ENCODE data around the gene GOLM1. TPM values are rescaled to one million over a fixed set of nuclear protein-coding genes. Genes with fewer than 3 reads are reported as not detected.

The GOLM1 gene
- total and polyA plus RNA-seq, 2 donors (not counting 1 experiment from before 2014, with no cell fraction given): 0.54 TPM; not detected in 1

GRCh38 chr9:86075132-86076109 is 23.9 kb downstream of the GOLM1 start:
- no peak overlapping the region for H2AFZ ChIP-seq (ENCODE audit: insufficient read depth, low read depth, low read length, poor library complexity, severe bottlenecking)
- CTCF ChIA-PET: no interaction called here
- no peaks in the 10 kb centered on the region for H3K79me2 ChIP-seq (ENCODE audit: control insufficient read depth, insufficient read depth, low read length)
- ATAC-seq (ENCODE audit: low read depth) (no peak), DNase-seq (no peak)
- H3K4me1 ChIP-seq (ENCODE audit: control insufficient read depth in 2 of 2, insufficient read depth in 2 of 2, low read length in 2 of 2): no peaks in the 10 kb centered on the region
- no peaks in the 10 kb centered on the region for H3K27me3 Mint-ChIP-seq
- POLR2A ChIA-PET: no interaction called here
- no peak for TF ChIP-seq CTCF (IDR thresholded peaks at IDR 0.05)
- no peak for TF ChIP-seq EZH2 (IDR thresholded peaks at IDR 0.05; ENCODE audit: borderline replicate concordance, insufficient read depth, low read depth, low read length, poor library complexity, severe bottlenecking)
- H3K27me3 ChIP-seq (replicated peaks in 1 of 4; ENCODE audit: control extremely low read depth in 1 of 4, control insufficient read depth in 3 of 4, insufficient read depth in 4 of 4, low read length in 3 of 4): no peaks in the 10 kb centered on the region
- no peaks in the 10 kb centered on the region for H3K9me3 ChIP-seq (ENCODE audit: control extremely low read depth in 1 of 3, control insufficient read depth in 2 of 3, insufficient read depth in 1 of 3, low read length in 2 of 3)
- no peaks in the 10 kb centered on the region for H3K9me3 Mint-ChIP-seq (ENCODE audit: insufficient read depth)
- intact Hi-C loops (cut with micrococcal nuclease): no loop called here
- 88% methylated on average over 8 of the region's 12 CpGs for WGBS (ENCODE audit: insufficient coverage)
- no peaks in the 10 kb centered on the region for H3K4me1 Mint-ChIP-seq
- H3K36me3 ChIP-seq (replicated peaks in 1 of 2; ENCODE audit: control extremely low read depth in 1 of 2, control insufficient read depth in 1 of 2, extremely low read depth in 1 of 2, insufficient read depth in 2 of 2, low read length in 1 of 2): no peaks in the 10 kb centered on the region
- no peak overlapping the region for H3K27ac ChIP-seq (ENCODE audit: low read length in 2 of 2)
- no peaks in the 10 kb centered on the region for H4K20me1 ChIP-seq (ENCODE audit: control insufficient read depth, insufficient read depth, low read length, poor library complexity, severe bottlenecking)
- H3K27ac Mint-ChIP-seq: no peak overlapping the region
- H3K4me2 ChIP-seq (replicated peaks; ENCODE audit: low read depth, low read length, poor library complexity, severe bottlenecking): no peak overlapping the region
- no peak overlapping the region for H3K9ac ChIP-seq (ENCODE audit: low read length)
- H3K4me3 Mint-ChIP-seq: no peak overlapping the region
- no peak overlapping the region for H3K4me3 ChIP-seq (ENCODE audit: control extremely low read depth in 1 of 5, extremely low read depth in 1 of 5, insufficient read depth in 1 of 5, low read depth in 2 of 5, low read length in 4 of 5)

GRCh38 chr9:86073839-86074238 is 25.5 kb downstream of the GOLM1 start:
- H4K20me1 ChIP-seq (ENCODE audit: control insufficient read depth, insufficient read depth, low read length, poor library complexity, severe bottlenecking): no peaks in the 10 kb centered on the region
- no peaks in the 10 kb centered on the region for H3K36me3 ChIP-seq (replicated peaks in 1 of 2; ENCODE audit: control extremely low read depth in 1 of 2, control insufficient read depth in 1 of 2, extremely low read depth in 1 of 2, insufficient read depth in 2 of 2, low read length in 1 of 2)
- intact Hi-C loops (cut with micrococcal nuclease): no loop called here
- H3K4me1 ChIP-seq (ENCODE audit: control insufficient read depth in 2 of 2, insufficient read depth in 2 of 2, low read length in 2 of 2): no peaks in the 10 kb centered on the region
- no peak for DNase-seq
- no peak for ATAC-seq (ENCODE audit: low read depth)
- ChIA-PET POLR2A (no interaction called here), CTCF (no interaction called here)
- H3K9me3 ChIP-seq (ENCODE audit: control extremely low read depth in 1 of 3, control insufficient read depth in 2 of 3, insufficient read depth in 1 of 3, low read length in 2 of 3): no peaks in the 10 kb centered on the region
- no peaks in the 10 kb centered on the region for H3K4me1 Mint-ChIP-seq
- no peaks in the 10 kb centered on the region for H3K27me3 ChIP-seq (replicated peaks in 1 of 4; ENCODE audit: control extremely low read depth in 1 of 4, control insufficient read depth in 3 of 4, insufficient read depth in 4 of 4, low read length in 3 of 4)
- H3K4me2 ChIP-seq (replicated peaks; ENCODE audit: low read depth, low read length, poor library complexity, severe bottlenecking): no peak overlapping the region
- no peaks in the 10 kb centered on the region for H3K27me3 Mint-ChIP-seq
- H3K79me2 ChIP-seq (ENCODE audit: control insufficient read depth, insufficient read depth, low read length): no peaks in the 10 kb centered on the region
- H3K9ac ChIP-seq (ENCODE audit: low read length): no peak overlapping the region
- H3K27ac Mint-ChIP-seq: no peak overlapping the region
- TF ChIP-seq EZH2 (IDR thresholded peaks at IDR 0.05; ENCODE audit: borderline replicate concordance, insufficient read depth, low read depth, low read length, poor library complexity, severe bottlenecking): no peak
- H3K4me3 ChIP-seq (ENCODE audit: control extremely low read depth in 1 of 5, extremely low read depth in 1 of 5, insufficient read depth in 1 of 5, low read depth in 2 of 5, low read length in 4 of 5): no peak overlapping the region
- WGBS (ENCODE audit: insufficient coverage): no CpG with 5 or more reads among the region's 1 CpG
- H3K4me3 Mint-ChIP-seq: no peak overlapping the region
- H3K9me3 Mint-ChIP-seq (ENCODE audit: insufficient read depth): no peaks in the 10 kb centered on the region
- H3K27ac ChIP-seq (ENCODE audit: low read length in 2 of 2): no peak overlapping the region
- H2AFZ ChIP-seq (ENCODE audit: insufficient read depth, low read depth, low read length, poor library complexity, severe bottlenecking): no peak overlapping the region
